GM23338 (cell line): ENCODE data around the gene TRAF7. TPM values are rescaled to one million over a fixed set of nuclear protein-coding genes. Genes with fewer than 3 reads are reported as not detected.

Experiments
- ATAC-seq: fragments of 200-7000 bp; cut with Tn5 transposase; 3 replicates; pipeline ENCODE4 v1.9.1; 2020
- DNase-seq: peaks from one replicate; pipeline ENCODE4 v3.0.0-alpha.2; 2015; ENCODE audit warnings: low spot score
- H2AFZ ChIP-seq: fragments of 200-600 bp; sonication (generic); 2 replicates; pipeline ENCODE4 v1.8.0; 2016; ENCODE audit warnings: antibody characterized with exemption, mild to moderate bottlenecking, moderate library complexity
- H3F3A ChIP-seq: fragments of 200-600 bp; sonication (generic); replicated peaks from 2 replicates; pipeline ENCODE4 v1.8.0; 2017; ENCODE audit warnings: antibody characterized with exemption, mixed run types, low read depth
- H3K27ac ChIP-seq: fragments of 200-600 bp; sonication (generic); 2 replicates; pipeline ENCODE4 v1.6.1; 2016; ENCODE audit warnings: low read depth
- H3K27me3 ChIP-seq: fragments of 200-600 bp; sonication (generic); 2 replicates; pipeline ENCODE4 v1.8.0; 2016; ENCODE audit warnings: mild to moderate bottlenecking, mixed run types, moderate library complexity; ENCODE audit not compliant: insufficient read depth
- H3K36me3 ChIP-seq: fragments of 200-600 bp; sonication (generic); 2 replicates; pipeline ENCODE4 v1.8.0; 2016; ENCODE audit warnings: mild to moderate bottlenecking; ENCODE audit not compliant: insufficient read depth
- H3K4me1 ChIP-seq: fragments of 200-600 bp; sonication (generic); 2 replicates; pipeline ENCODE4 v1.8.0; 2016; ENCODE audit warnings: mild to moderate bottlenecking, moderate library complexity; ENCODE audit not compliant: insufficient read depth
- H3K4me2 ChIP-seq: fragments of 200-600 bp; sonication (generic); 2 replicates; pipeline ENCODE4 v1.7.1; 2017; ENCODE audit warnings: mixed run types
- H3K4me3 ChIP-seq: fragments of 200-600 bp; sonication (generic); 2 replicates; pipeline ENCODE4 v1.6.1; 2016; ENCODE audit warnings: mixed run types
- H3K79me2 ChIP-seq: fragments of 200-600 bp; sonication (generic); replicated peaks from 2 replicates; pipeline ENCODE4 v1.8.0; 2017; ENCODE audit warnings: mild to moderate bottlenecking; ENCODE audit not compliant: insufficient read depth
- H3K9me2 ChIP-seq: fragments of 200-600 bp; sonication (generic); 2 replicates; pipeline ENCODE4 v1.8.0; 2017; ENCODE audit not compliant: insufficient read depth
- H4K20me1 ChIP-seq: fragments of 200-600 bp; sonication (generic); replicated peaks from 2 replicates; pipeline ENCODE4 v1.8.0; 2017; ENCODE audit warnings: mild to moderate bottlenecking; ENCODE audit not compliant: insufficient read depth
- H3K27ac Mint-ChIP-seq: 2 replicates; pipeline ENCODE4 v1.8.0; 2020; ENCODE audit warnings: inconsistent platforms, mild to moderate bottlenecking, moderate library complexity, mixed read lengths
- H3K27me3 Mint-ChIP-seq: 3 replicates; pipeline ENCODE4 v1.8.0; 2022; ENCODE audit warnings: low read depth, mild to moderate bottlenecking, moderate library complexity, mixed read lengths, inconsistent platforms; ENCODE audit not compliant: insufficient read depth, poor library complexity
- H3K36me3 Mint-ChIP-seq: 3 replicates; pipeline ENCODE4 v1.8.0; 2021; ENCODE audit warnings: low read depth, mild to moderate bottlenecking, inconsistent platforms, moderate library complexity, mixed read lengths
- H3K4me1 Mint-ChIP-seq: 3 replicates; pipeline ENCODE4 v1.8.0; 2020; ENCODE audit warnings: mild to moderate bottlenecking, inconsistent platforms, mixed read lengths
- H3K4me3 Mint-ChIP-seq: 3 replicates; pipeline ENCODE4 v1.8.0; 2021; ENCODE audit warnings: moderate library complexity, mild to moderate bottlenecking, inconsistent platforms, mixed read lengths
- H3K9me3 Mint-ChIP-seq: 3 replicates; pipeline ENCODE4 v1.8.0; 2020; ENCODE audit warnings: moderate library complexity, mild to moderate bottlenecking, inconsistent platforms, mixed read lengths
- CREB1 ChIP-seq: fragments of 250-450 bp; sonication (Bioruptor Pico); IDR thresholded peaks from 2 replicates; pipeline ENCODE4 v1.5.0; 2020; ENCODE audit warnings: low read depth, mild to moderate bottlenecking, moderate library complexity
- CTCF ChIP-seq, 2 experiments: fragments of 200-600 bp in 1 of 2; sonication (generic) in 1 of 2; conservative IDR thresholded peaks; 2 replicates each; pipeline versions ENCODE4 v1.5.1 to v1.6.1; 2016 to 2017; ENCODE audit warnings: antibody characterized with exemption in 2 of 2, low read depth in 2 of 2, mild to moderate bottlenecking in 2 of 2, moderate library complexity in 1 of 2
- EZH2phosphoT487 ChIP-seq: fragments of 200-600 bp; sonication (generic); IDR thresholded peaks from one replicate; pipeline ENCODE4 v1.8.1; 2018; ENCODE audit warnings: antibody characterized with exemption; ENCODE audit not compliant: unreplicated experiment
- JUNB ChIP-seq: IDR thresholded peaks from one replicate; pipeline ENCODE4 v1.6.1; 2016; ENCODE audit warnings: antibody characterized with exemption; ENCODE audit not compliant: unreplicated experiment
- NANOG ChIP-seq: IDR thresholded peaks from 2 replicates; pipeline ENCODE4 v1.6.1; 2016; ENCODE audit warnings: antibody characterized with exemption, borderline replicate concordance
- POLR2AphosphoS5 ChIP-seq: IDR thresholded peaks from 2 replicates; pipeline ENCODE4 v1.6.1; 2016; ENCODE audit warnings: antibody characterized with exemption, low read depth
- ZNF114 ChIP-seq: fragments of 250-450 bp; sonication (Bioruptor Pico); IDR thresholded peaks from 2 replicates; pipeline ENCODE4 v1.5.0; 2020; ENCODE audit warnings: mild to moderate bottlenecking, moderate library complexity
- ZNF462 ChIP-seq: fragments of 250-450 bp; sonication (Bioruptor Pico); IDR thresholded peaks from 2 replicates; pipeline ENCODE4 v1.5.0; 2020; ENCODE audit warnings: mild to moderate bottlenecking, moderate library complexity
- polyA plus RNA-seq: library from polyadenylated mRNA; unstranded; fragments of >200 nt; fragmentation: Nextera tagmentation; extraction: Ambion mirVana; gene quantifications from 2 replicates; pipeline ENCODE4 v1.2.1, GENCODE V29; 2016
- total RNA-seq: library from RNA; depleted of rRNA; stranded (reverse); fragments of >200 nt; shearing (Covaris generic); gene quantifications from 2 replicates; pipeline ENCODE4 v1.2.3, GENCODE V29; 2014

The TRAF7 gene
- total and polyA plus RNA-seq, 2 experiments from 2014 or later = 36.4 to 133 TPM

- TF ChIP-seq ZNF462 (no peak), CREB1 (CRISPR knock-in tag) (no peak), NANOG (no peak), POLR2AphosphoS5 (no peak), ZNF114 (CRISPR knock-in tag) (no peak)
Observed at GRCh38 chr16:2161911-2162310, 6.3 kb downstream of the TRAF7 start (continued).

GRCh38 chr16:2162676-2163118 lies 7.1 kb downstream of the TRAF7 start:
- H4K20me1 ChIP-seq = no peaks in the 10 kb centered on the region; the same call in none of the 2 replicates
- peaks cover 14% of the 10 kb centered on the region for H3K27me3 Mint-ChIP-seq
- no peak overlapping the region for H3K4me2 ChIP-seq
- TF ChIP-seq NANOG (no peak), CTCF (conservative IDR thresholded peaks at IDR 0.05; ENCODE audit: low read depth in 2 of 2) (no peak), EZH2phosphoT487 (no peak), ZNF462 (no peak), JUNB (no peak)

More at GRCh38 chr16:2162676-2163118, 7.1 kb downstream of the TRAF7 start:
- Histone ChIP-seq H3K79me2 (peaks cover 53% of the 10 kb centered on the region), H2AFZ (no peak overlapping the region), H3K27me3 (no peaks in the 10 kb centered on the region), H3K4me1 (peaks cover 9% of the 10 kb centered on the region; the same call in 1 of the 2 replicates), H3F3A (peaks cover 10% of the 10 kb centered on the region; the same call in 1 of the 2 replicates), H3K36me3 (peaks cover 4% of the 10 kb centered on the region; the same call in 1 of the 2 replicates), H3K9me2 (no peaks in the 10 kb centered on the region), H3K27ac (0 out of 2 replicates have a peak overlapping the region, but pooled peaks have one; percentile 9), H3K4me3 (no peak overlapping the region)
- ATAC-seq (no peak), DNase-seq (no peak)
- peaks cover 28% of the 10 kb centered on the region for H3K36me3 Mint-ChIP-seq
- no peak overlapping the region for H3K4me3 Mint-ChIP-seq
- no peak overlapping the region for H3K27ac Mint-ChIP-seq
- peaks cover 13% of the 10 kb centered on the region for H3K4me1 Mint-ChIP-seq
- no peaks in the 10 kb centered on the region; the same call in 2 of the 3 replicates for H3K9me3 Mint-ChIP-seq
